HepG2 (cell line): ENCODE measurements around the gene MOB4. TPM values are rescaled to one million over a fixed set of nuclear protein-coding genes. Genes with fewer than 3 reads are reported as not detected.

Experiments used
- BCL3 ChIP-seq: sonication (generic); formaldehyde crosslinking; IDR thresholded peaks from 2 replicates; pipeline ENCODE4 v1.5.1; 2020; ENCODE audit warnings: mild to moderate bottlenecking, missing genetic modification reagents, moderate library complexity
- CEBPG ChIP-seq: IDR thresholded peaks from 2 replicates; pipeline ENCODE4 v1.6.1; 2016
- EHMT2 ChIP-seq: fragments of 200-600 bp; sonication (generic); IDR thresholded peaks from 2 replicates; pipeline ENCODE4 v1.7.0; 2017; ENCODE audit warnings: antibody characterized with exemption, low read depth, low read length, borderline replicate concordance
- FOXJ3 ChIP-seq: sonication (generic); formaldehyde crosslinking; IDR thresholded peaks from 2 replicates; pipeline ENCODE4 v1.4.0; 2020; ENCODE audit warnings: missing genetic modification reagents, mild to moderate bottlenecking, borderline replicate concordance
- HOXA9 ChIP-seq: sonication (generic); formaldehyde crosslinking; IDR thresholded peaks from 2 replicates; pipeline ENCODE4 v1.8.1; 2022; ENCODE audit warnings: missing genetic modification reagents, mild to moderate bottlenecking, moderate library complexity, borderline replicate concordance
- MLXIP ChIP-seq: sonication (generic); formaldehyde crosslinking; IDR thresholded peaks from 2 replicates; pipeline ENCODE4 v1.9.0; 2021; ENCODE audit warnings: missing genetic modification reagents, borderline replicate concordance
- MXD4 ChIP-seq: IDR thresholded peaks from 2 replicates; pipeline ENCODE4 v1.6.1; 2016; ENCODE audit warnings: mild to moderate bottlenecking, missing biosample characterization, missing genetic modification reagents
- NR2F6 ChIP-seq, 2 experiments: IDR thresholded peaks; 2 replicates each; pipeline ENCODE4 v1.6.1; 2016; ENCODE audit warnings: antibody characterized with exemption in 1 of 2, mild to moderate bottlenecking in 1 of 2
- PITX1 ChIP-seq: sonication (generic); formaldehyde crosslinking; IDR thresholded peaks from 2 replicates; pipeline ENCODE4 v1.5.1; 2020; ENCODE audit warnings: mild to moderate bottlenecking, missing genetic modification reagents
- RBM22 ChIP-seq: fragments of 200-400 bp; formaldehyde crosslinking; optimal IDR thresholded peaks from 2 replicates; pipeline ENCODE3; 2017; ENCODE audit warnings: mild to moderate bottlenecking, low read length, moderate library complexity
- U2AF2 ChIP-seq: fragments of 200-400 bp; formaldehyde crosslinking; IDR thresholded peaks from 2 replicates; pipeline ENCODE4 v1.6.1; 2017; ENCODE audit warnings: low read depth, mild to moderate bottlenecking, low read length
- ZBTB10 ChIP-seq: sonication (generic); formaldehyde crosslinking; IDR thresholded peaks from 2 replicates; pipeline ENCODE4 v1.4.0; 2020; ENCODE audit warnings: missing genetic modification reagents, borderline replicate concordance
- ZFX ChIP-seq: sonication (generic); formaldehyde crosslinking; IDR thresholded peaks from 2 replicates; pipeline ENCODE4 v1.4.0; 2020; ENCODE audit warnings: mild to moderate bottlenecking, low read depth, missing genetic modification reagents, moderate library complexity
- ZNF234 ChIP-seq: sonication (generic); formaldehyde crosslinking; conservative IDR thresholded peaks from 2 replicates; pipeline ENCODE4 v1.5.1; 2020; ENCODE audit warnings: mild to moderate bottlenecking, missing genetic modification reagents
- ZNF253 ChIP-seq: sonication (generic); formaldehyde crosslinking; IDR thresholded peaks from 2 replicates; pipeline ENCODE4 v1.8.0; 2022; ENCODE audit warnings: mild to moderate bottlenecking, missing genetic modification reagents, borderline replicate concordance
- ZNF329 ChIP-seq: sonication (generic); formaldehyde crosslinking; IDR thresholded peaks from 2 replicates; pipeline ENCODE4 v1.9.0; 2021; ENCODE audit warnings: low read depth, mild to moderate bottlenecking, missing genetic modification reagents
- ZNF513 ChIP-seq: sonication (generic); formaldehyde crosslinking; conservative IDR thresholded peaks from 2 replicates; pipeline ENCODE4 v1.5.0; 2020; ENCODE audit warnings: missing genetic modification reagents
- ZNF75D ChIP-seq: sonication (generic); formaldehyde crosslinking; IDR thresholded peaks from 2 replicates; pipeline ENCODE4 v1.8.1; 2023; ENCODE audit warnings: missing genetic modification reagents, mild to moderate bottlenecking, borderline replicate concordance
- ZNF761 ChIP-seq: sonication (generic); formaldehyde crosslinking; conservative IDR thresholded peaks from 2 replicates; pipeline ENCODE4 v1.4.0; 2020; ENCODE audit warnings: mild to moderate bottlenecking, missing genetic modification reagents
- ZSCAN25 ChIP-seq: sonication (generic); formaldehyde crosslinking; IDR thresholded peaks from 2 replicates; pipeline ENCODE4 v1.8.0; 2022; ENCODE audit warnings: mild to moderate bottlenecking, missing genetic modification reagents
- polyA plus RNA-seq, 8 experiments: library from polyadenylated mRNA; depleted of rRNA in 3 of 8; stranded (reverse) in 7 of 8; unstranded in 1 of 8; fragments of >200 nt; fragmentation: Illumina TruSeq in 4 of 8; extraction: Trizol in 4 of 8; gene quantifications; 2 replicates each; pipeline versions ENCODE4 v1.2.1 to v1.2.3, GENCODE V29; 2011 to 2016; ENCODE audit warnings: low read depth in 4 of 8, missing spikeins in 1 of 8, mixed read lengths in 1 of 8; ENCODE audit not compliant: insufficient read depth in 1 of 8
- total RNA-seq, 5 experiments: library from RNA; depleted of rRNA; stranded (reverse); fragments of >200 nt; fragmentation: Illumina TruSeq; extraction: Trizol; gene quantifications; 2 replicates each; pipeline ENCODE4 v1.2.3, GENCODE V29; 2016; ENCODE audit warnings: low read depth in 1 of 5

The MOB4 gene
- total and polyA plus RNA-seq, 2 of the 13 experiments (the other 11 are each of a cell fraction or from before 2014, with no cell fraction given): 35.7 to 38.6 TPM

- TF ChIP-seq MLXIP: peak; percentile 72; the same call in 1 of the 2 replicates
- peak; percentile 98 for TF ChIP-seq ZFX
- TF ChIP-seq FOXJ3 (CRISPR knock-in tag): peak; percentile 72; the same call in 1 of the 2 replicates
- peak; percentile 80; the same call in 1 of the 2 replicates for TF ChIP-seq ZNF513 (CRISPR knock-in tag)
- peak; percentile 95 for TF ChIP-seq ZNF761 (CRISPR knock-in tag)
- peak; percentile 80 for TF ChIP-seq NR2F6 (IDR thresholded peaks at IDR 0.05)
- peak; percentile 84 for TF ChIP-seq NR2F6 (CRISPR knock-in tag; IDR thresholded peaks at IDR 0.05)
- no peak for TF ChIP-seq EHMT2
- peak; percentile 94; the same call in 1 of the 2 replicates for TF ChIP-seq MXD4
- TF ChIP-seq PITX1 (CRISPR knock-in tag): peak; percentile 95
- TF ChIP-seq RBM22: no peak
- TF ChIP-seq CEBPG (CRISPR knock-in tag): peak; percentile 29
- no peak for TF ChIP-seq U2AF2
- peak; percentile 97 for TF ChIP-seq BCL3 (CRISPR knock-in tag)
- peak; percentile 66; the same call in 1 of the 2 replicates for TF ChIP-seq ZNF75D
- TF ChIP-seq ZBTB10 (CRISPR knock-in tag): no peak
- peak; percentile 90 for TF ChIP-seq ZNF329 (CRISPR knock-in tag)
- TF ChIP-seq ZNF253 (CRISPR knock-in tag): peak; percentile 95
- peak; percentile 98 for TF ChIP-seq ZNF234 (CRISPR knock-in tag)
- TF ChIP-seq HOXA9 (CRISPR knock-in tag): peak; percentile 96; the same call in 1 of the 2 replicates
- peak; percentile 88 for TF ChIP-seq ZSCAN25
Observed at GRCh38 chr2:197499594-197500502, 16.0 kb upstream of the MOB4 start, which contains the start of the genes HSPD1 and HSPE1 (continued).
